Activated CD8-positive, alpha-beta T cell treated with anti-CD3 and anti-CD28 coated beads for 36 hours (primary cell): ENCODE results near the gene MTCP1. TPM values are rescaled to one million over a fixed set of nuclear protein-coding genes. Genes with fewer than 3 reads are reported as not detected.

Experiments
- ATAC-seq: fragments of 200-7000 bp; cut with Tn5 transposase; one replicate; pipeline ENCODE4 v1.10.0; 2021; ENCODE audit warnings: mild to moderate bottlenecking, moderate library complexity
- CTCF ChIA-PET: fragments of 350-600 bp; sonication (Branson Sonifier 250); formaldehyde crosslinking; loops from one replicate; lab custom pipeline; 2021; ENCODE audit warnings: antibody characterized with exemption; lab: Charles Lee
- POLR2A ChIA-PET: fragments of 350-600 bp; sonication (Branson Sonifier 250); formaldehyde crosslinking; loops from one replicate; lab custom pipeline; 2021; ENCODE audit warnings: antibody characterized with exemption; lab: Charles Lee
- DNase-seq: peaks from one replicate; pipeline ENCODE4 v3.0.0-alpha.2; 2020
- H3K27ac Mint-ChIP-seq: one replicate; pipeline ENCODE4 v1.8.0; 2021; ENCODE audit warnings: mild to moderate bottlenecking, mixed read lengths
- H3K27me3 Mint-ChIP-seq: one replicate; pipeline ENCODE4 v1.8.0; 2021; ENCODE audit warnings: mixed read lengths
- H3K36me3 Mint-ChIP-seq: one replicate; pipeline ENCODE4 v1.8.0; 2021; ENCODE audit warnings: low read depth, mixed read lengths
- H3K4me1 Mint-ChIP-seq: one replicate; pipeline ENCODE4 v1.8.0; 2021; ENCODE audit warnings: low read depth, mixed read lengths
- H3K4me3 Mint-ChIP-seq: one replicate; pipeline ENCODE4 v1.8.0; 2021; ENCODE audit warnings: mild to moderate bottlenecking, moderate library complexity, mixed read lengths
- H3K9me3 Mint-ChIP-seq: one replicate; pipeline ENCODE4 v1.8.0; 2021; ENCODE audit warnings: mixed read lengths
- intact Hi-C: fragments of 100-400 bp; cut with micrococcal nuclease; formaldehyde crosslinking; loops from one replicate; pipeline ENCODE4 v1.10.0; 2022
- total RNA-seq, 2 experiments: library from RNA; stranded (reverse); gene quantifications; one replicate each; pipeline ENCODE4 v1.2.3, GENCODE V29; 2021
- TF ChIP-seq, protein P1 (sequence below): fragments of 200-600 bp; IDR thresholded peaks from one replicate; pipeline ENCODE4 v1.8.0; 2022; ENCODE audit warnings: antibody characterized with exemption, mild to moderate bottlenecking

Gene MTCP1
- total RNA-seq, 2 experiments from 2014 or later = 23.4 to 23.9 TPM

GRCh38 chrX:155108427-155108826 lies 37.5 kb upstream of the MTCP1 start:
- H3K4me1 Mint-ChIP-seq = peaks cover 23% of the 10 kb centered on the region
- TF ChIP-seq, protein P1, sequence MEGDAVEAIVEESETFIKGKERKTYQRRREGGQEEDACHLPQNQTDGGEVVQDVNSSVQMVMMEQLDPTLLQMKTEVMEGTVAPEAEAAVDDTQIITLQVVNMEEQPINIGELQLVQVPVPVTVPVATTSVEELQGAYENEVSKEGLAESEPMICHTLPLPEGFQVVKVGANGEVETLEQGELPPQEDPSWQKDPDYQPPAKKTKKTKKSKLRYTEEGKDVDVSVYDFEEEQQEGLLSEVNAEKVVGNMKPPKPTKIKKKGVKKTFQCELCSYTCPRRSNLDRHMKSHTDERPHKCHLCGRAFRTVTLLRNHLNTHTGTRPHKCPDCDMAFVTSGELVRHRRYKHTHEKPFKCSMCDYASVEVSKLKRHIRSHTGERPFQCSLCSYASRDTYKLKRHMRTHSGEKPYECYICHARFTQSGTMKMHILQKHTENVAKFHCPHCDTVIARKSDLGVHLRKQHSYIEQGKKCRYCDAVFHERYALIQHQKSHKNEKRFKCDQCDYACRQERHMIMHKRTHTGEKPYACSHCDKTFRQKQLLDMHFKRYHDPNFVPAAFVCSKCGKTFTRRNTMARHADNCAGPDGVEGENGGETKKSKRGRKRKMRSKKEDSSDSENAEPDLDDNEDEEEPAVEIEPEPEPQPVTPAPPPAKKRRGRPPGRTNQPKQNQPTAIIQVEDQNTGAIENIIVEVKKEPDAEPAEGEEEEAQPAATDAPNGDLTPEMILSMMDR = no peak
- H3K9me3 Mint-ChIP-seq = no peaks in the 10 kb centered on the region
- ChIA-PET POLR2A (no interaction called here), CTCF (interaction anchor here (1.1 to 1.7 kb wide), 3 partner anchors 14 to 191 kb away, joined by 3 to 7 read pairs (median 3); no protein-coding TSS in a partner anchor)
- ATAC-seq = peak; percentile 82
- intact Hi-C loops = no loop called here
- H3K36me3 Mint-ChIP-seq = peaks cover 30% of the 10 kb centered on the region
- no peaks in the 10 kb centered on the region for H3K27me3 Mint-ChIP-seq
- peak overlapping the region; percentile 25 for H3K27ac Mint-ChIP-seq
- DNase-seq = no peak
- H3K4me3 Mint-ChIP-seq = no peak overlapping the region

GRCh38 chrX:155105919-155106318 lies 35.0 kb upstream of the MTCP1 start:
- Mint-ChIP-seq H3K27me3 (no peaks in the 10 kb centered on the region), H3K4me1 (peaks cover 28% of the 10 kb centered on the region), H3K27ac (no peak overlapping the region), H3K4me3 (no peak overlapping the region), H3K9me3 (no peaks in the 10 kb centered on the region), H3K36me3 (peaks cover 22% of the 10 kb centered on the region)
- ATAC-seq (no peak), DNase-seq (no peak)
- CTCF ChIA-PET = interaction anchor here (1.6 kb wide), 1 partner anchor 49 kb away, joined by 4 read pairs; no protein-coding TSS in a partner anchor
- TF ChIP-seq, protein P1 = no peak
- intact Hi-C loops = no loop called here
- POLR2A ChIA-PET = interaction anchor here (0.5 kb wide), 1 partner anchor 120 kb away, joined by 3 read pairs; no protein-coding TSS in a partner anchor

DNA sequence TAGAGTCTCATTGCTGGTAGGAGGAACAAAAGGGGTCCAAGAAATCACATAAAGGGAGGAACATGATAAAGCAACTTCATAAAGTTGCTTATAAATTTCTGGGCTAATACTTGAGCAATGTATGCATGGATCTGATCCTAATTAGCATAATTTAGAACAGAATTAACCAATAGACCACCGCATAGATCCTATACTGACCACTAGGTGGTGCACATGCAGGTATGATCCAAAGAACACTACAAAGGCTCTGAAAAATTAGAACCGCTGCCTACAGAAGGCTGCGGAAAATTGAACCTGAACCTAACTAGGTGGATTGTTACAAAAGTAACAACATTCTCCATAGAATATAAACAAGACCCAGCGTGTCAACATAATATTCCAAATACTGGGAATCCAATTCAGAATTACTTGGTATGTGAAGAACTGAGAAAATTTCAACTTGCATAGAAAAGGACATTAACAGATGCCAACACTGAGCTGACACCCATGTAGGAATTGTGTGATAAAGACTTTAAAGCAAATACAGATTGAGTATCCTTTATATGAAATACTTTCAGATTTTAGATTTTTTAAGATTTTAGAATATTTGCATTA lies 23.6 kb upstream of the MTCP1 start:
- DNase-seq (peak; percentile 41), ATAC-seq (peak; percentile 64)
- intact Hi-C loops = no loop called here
- Mint-ChIP-seq H3K27me3 (no peaks in the 10 kb centered on the region), H3K4me3 (no peak overlapping the region), H3K36me3 (peaks cover 26% of the 10 kb centered on the region), H3K27ac (no peak overlapping the region), H3K4me1 (peaks cover 4% of the 10 kb centered on the region), H3K9me3 (no peaks in the 10 kb centered on the region)
- CTCF ChIA-PET = interaction anchor here (0.6 to 2.1 kb wide), 15 partner anchors 9 to 135 kb away, joined by 3 to 15 read pairs (median 3); no protein-coding TSS in a partner anchor
- POLR2A ChIA-PET = no interaction called here
- TF ChIP-seq, protein P1 = peak; percentile 66

DNA sequence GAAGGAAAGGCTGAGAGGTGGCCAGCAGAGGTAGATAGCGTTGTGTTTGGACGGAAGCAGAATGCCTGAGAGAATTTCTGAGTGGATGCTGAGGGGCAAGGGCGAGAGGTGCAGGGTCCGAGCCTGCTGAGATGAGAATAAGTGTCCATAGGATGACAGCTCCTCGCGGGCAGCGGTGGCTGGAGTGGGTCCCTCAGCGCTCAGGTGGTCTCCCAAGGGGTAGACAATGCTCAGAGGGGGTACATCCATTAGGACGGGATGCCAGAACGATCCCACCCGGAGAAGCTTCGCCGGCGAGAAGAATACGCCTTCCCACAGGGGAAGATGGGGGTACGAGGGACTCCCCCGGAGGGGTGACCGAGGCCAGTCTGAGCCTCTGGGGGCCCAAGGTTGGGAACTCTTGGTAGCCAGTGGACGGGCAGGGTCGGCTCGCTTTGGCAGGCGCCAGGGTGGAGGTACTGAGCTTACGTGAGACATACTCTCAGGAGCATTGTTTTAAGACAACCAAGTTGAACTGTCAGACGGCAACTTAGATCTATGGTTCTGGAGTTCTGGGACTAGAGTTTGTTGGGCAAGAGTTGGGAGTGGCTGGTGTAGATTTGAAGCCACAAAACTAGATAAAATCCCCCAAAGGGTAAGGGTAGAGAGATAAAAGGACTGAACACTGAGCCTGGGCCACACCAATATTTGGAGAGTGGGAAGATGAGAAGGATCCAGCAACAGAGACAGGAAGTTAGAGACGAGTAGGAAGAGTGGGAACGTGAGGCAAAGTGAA lies 16.2 kb upstream of the MTCP1 start:
- CTCF ChIA-PET = interaction anchor here (0.7 to 2.8 kb wide), 8 partner anchors 7 to 169 kb away, joined by 3 to 15 read pairs (median 3); no protein-coding TSS in a partner anchor
- intact Hi-C loops = no loop called here
- ATAC-seq = no peak
- Mint-ChIP-seq H3K36me3 (peaks cover 21% of the 10 kb centered on the region), H3K4me3 (no peak overlapping the region), H3K4me1 (peaks cover 10% of the 10 kb centered on the region), H3K27ac (no peak overlapping the region), H3K27me3 (no peaks in the 10 kb centered on the region), H3K9me3 (no peaks in the 10 kb centered on the region)
- TF ChIP-seq, protein P1 = no peak
- DNase-seq = no peak
- POLR2A ChIA-PET = no interaction called here
